BLaER1 treated with 17β-estradiol and CSF1 and Interleukin-3, amounts not matched to agents 10 nM and 100 nM (cell line): ENCODE measurements around the gene SIL1.

Experiments used
- H3K27ac ChIP-seq, 11 experiments: shearing (Covaris generic); formaldehyde crosslinking; 2 replicates each; pipeline ENCODE4 v1.8.1; 2022
- H3K27me3 ChIP-seq, 11 experiments: shearing (Covaris generic); formaldehyde crosslinking; 2 replicates each; pipeline ENCODE4 v1.8.1; 2022
- H3K36me3 ChIP-seq, 11 experiments: shearing (Covaris generic); formaldehyde crosslinking; 2 replicates each; pipeline ENCODE4 v1.8.1; 2022
- H3K4me1 ChIP-seq, 10 experiments: shearing (Covaris generic); formaldehyde crosslinking; 2 replicates each; pipeline ENCODE4 v1.8.1; 2022
- H3K4me2 ChIP-seq, 11 experiments: shearing (Covaris generic); formaldehyde crosslinking; 2 replicates each; pipeline ENCODE4 v1.8.1; 2022
- H3K4me3 ChIP-seq, 10 experiments: shearing (Covaris generic); formaldehyde crosslinking; 2 replicates each; pipeline ENCODE4 v1.8.1; 2022
- H3K9ac ChIP-seq, 11 experiments: shearing (Covaris generic); formaldehyde crosslinking; 2 replicates each; pipeline ENCODE4 v1.8.1; 2022
- H3K9me3 ChIP-seq, 11 experiments: shearing (Covaris generic); formaldehyde crosslinking; replicated peaks in 1 of 11; 2 replicates each; pipeline ENCODE4 v1.8.1; 2022
- H4K20me1 ChIP-seq, 11 experiments: shearing (Covaris generic); formaldehyde crosslinking; 2 replicates each; pipeline ENCODE4 v1.8.1; 2022
- Cebpa-rat ChIP-seq, 11 experiments: shearing (Covaris generic); IDR thresholded peaks; 2 replicates each; pipeline ENCODE4 v1.8.1; 2022

Gene SIL1

DNA sequence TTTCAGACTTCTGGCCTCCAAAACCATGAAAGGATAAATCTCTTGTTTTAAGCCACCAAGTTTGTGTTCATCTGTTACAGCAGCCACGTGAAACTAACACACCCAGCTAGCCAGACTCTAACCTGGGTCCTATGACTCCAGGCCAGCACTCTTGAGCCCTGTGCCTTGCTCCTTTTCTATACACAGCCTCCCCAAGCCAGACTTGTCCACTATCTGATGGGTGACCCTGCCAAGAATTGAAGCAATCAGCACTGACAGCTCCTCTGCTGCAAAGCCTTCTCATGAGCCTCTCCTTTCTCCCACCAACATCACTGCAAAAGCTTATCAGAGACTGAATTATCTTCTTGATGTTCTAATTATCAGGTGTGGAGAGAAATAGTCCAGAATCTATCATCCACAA, 41.4 kb downstream of the SIL1 start:
- Histone ChIP-seq H4K20me1 (peaks cover 0 to 11% (median 0%) of the 10 kb centered on the region in 11 experiments; a peak in 3 of 22 replicates), H3K4me2 (no peak overlapping the region), H3K27me3 (no peaks in the 10 kb centered on the region), H3K9ac (no peak overlapping the region), H3K4me3 (no peak overlapping the region), H3K27ac (no peak overlapping the region), H3K36me3 (0 out of 22 replicates have a peak, but pooled peaks cover 0 to 8% (median 0%) of the 10 kb centered on the region in 11 experiments), H3K9me3 (no peaks in the 10 kb centered on the region), H3K4me1 (peaks cover 0 to 38% (median 0%) of the 10 kb centered on the region in 10 experiments; a peak in 4 of 20 replicates)
- no peak for TF ChIP-seq Cebpa-rat (IDR thresholded peaks at IDR 0.05)

DNA sequence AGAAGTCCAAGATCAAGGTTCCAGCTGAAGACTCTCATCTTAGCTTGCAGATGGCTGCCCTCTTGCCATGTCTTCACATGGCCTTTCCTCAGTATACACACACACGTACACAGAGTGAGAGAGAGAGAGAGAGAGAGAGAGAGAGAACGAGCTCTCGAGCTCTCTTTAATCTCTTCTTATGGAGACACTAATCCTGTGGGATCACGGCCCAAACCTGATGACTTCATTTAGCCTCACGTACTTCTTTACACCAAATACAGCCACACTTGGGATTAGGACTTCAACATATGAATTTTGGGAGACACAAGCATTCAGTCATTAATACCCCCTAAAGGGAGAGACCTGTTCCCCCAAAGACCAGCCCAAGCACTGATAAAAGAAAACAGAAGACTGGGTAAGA, 42.8 kb downstream of the SIL1 start:
- no peaks in the 10 kb centered on the region for H3K9me3 ChIP-seq
- no peaks in the 10 kb centered on the region for H3K27me3 ChIP-seq
- 0 out of 22 replicates have a peak, but pooled peaks cover 0 to 8% (median 0%) of the 10 kb centered on the region in 11 experiments for H3K36me3 ChIP-seq
- no peak overlapping the region for H3K27ac ChIP-seq
- no peak overlapping the region for H3K4me2 ChIP-seq
- H4K20me1 ChIP-seq = peaks cover 0 to 11% (median 0%) of the 10 kb centered on the region in 11 experiments; a peak in 3 of 22 replicates
- peaks cover 0 to 50% (median 0%) of the 10 kb centered on the region in 10 experiments; a peak in 8 of 20 replicates for H3K4me1 ChIP-seq
- no peak for TF ChIP-seq Cebpa-rat (IDR thresholded peaks at IDR 0.05)
- H3K9ac ChIP-seq = no peak overlapping the region
- H3K4me3 ChIP-seq = no peak overlapping the region

DNA sequence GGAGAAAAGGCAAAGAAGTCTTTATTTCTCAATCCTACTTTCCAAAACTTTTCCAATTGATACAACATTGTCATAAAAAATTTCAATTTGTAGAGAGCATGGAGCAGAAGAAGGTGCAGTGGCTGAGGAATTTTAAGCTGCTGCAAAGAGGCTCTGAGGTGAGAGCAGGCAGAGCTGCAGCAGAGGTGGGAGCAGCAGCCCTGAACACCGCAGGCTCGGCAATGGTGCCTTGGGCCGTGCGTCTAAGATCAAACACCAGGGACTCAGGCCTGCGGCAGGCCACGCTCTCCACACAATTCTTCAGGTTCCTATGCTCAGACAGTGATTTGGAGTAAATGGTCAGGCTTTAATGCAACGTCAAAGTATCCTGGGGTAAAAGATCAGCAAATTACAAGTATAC, 46.3 kb downstream of the SIL1 start:
- H3K27ac ChIP-seq = no peak overlapping the region
- no peaks in the 10 kb centered on the region for H3K9me3 ChIP-seq
- H3K27me3 ChIP-seq = no peaks in the 10 kb centered on the region
- no peak for TF ChIP-seq Cebpa-rat (IDR thresholded peaks at IDR 0.05)
- 0 out of 22 replicates have a peak, but pooled peaks cover 0 to 8% (median 0%) of the 10 kb centered on the region in 11 experiments for H3K36me3 ChIP-seq
- H3K4me1 ChIP-seq = peaks cover 10 to 58% (median 17%) of the 10 kb centered on the region in 10 experiments
- H4K20me1 ChIP-seq = peaks cover 0 to 30% (median 7%) of the 10 kb centered on the region in 11 experiments; a peak in 8 of 22 replicates
- H3K9ac ChIP-seq = no peak overlapping the region
- H3K4me2 ChIP-seq = no peak overlapping the region
- no peak overlapping the region for H3K4me3 ChIP-seq

- no peak for TF ChIP-seq Cebpa-rat (IDR thresholded peaks at IDR 0.05)
- Histone ChIP-seq H3K36me3 (0 out of 22 replicates have a peak, but pooled peaks cover 0 to 8% (median 0%) of the 10 kb centered on the region in 11 experiments), H4K20me1 (peaks cover 0 to 30% (median 7%) of the 10 kb centered on the region in 11 experiments; a peak in 8 of 22 replicates), H3K27me3 (no peaks in the 10 kb centered on the region), H3K27ac (peak overlapping the region in 4 of 11 experiments; percentile 46 to 60 (median 50); a peak in 7 of 22 replicates), H3K9me3 (no peaks in the 10 kb centered on the region), H3K4me1 (peaks cover 10 to 59% (median 18%) of the 10 kb centered on the region in 10 experiments), H3K4me3 (no peak overlapping the region), H3K4me2 (peak overlapping the region in 4 of 11 experiments; percentile 27 to 82 (median 52); a peak in 7 of 22 replicates), H3K9ac (peak overlapping the region in 2 of 11 experiments; percentile 5 to 29; a peak in 1 of 22 replicates)
Measured at GRCh38 chr5:139150367-139150999, 47.7 kb downstream of the SIL1 start.

DNA sequence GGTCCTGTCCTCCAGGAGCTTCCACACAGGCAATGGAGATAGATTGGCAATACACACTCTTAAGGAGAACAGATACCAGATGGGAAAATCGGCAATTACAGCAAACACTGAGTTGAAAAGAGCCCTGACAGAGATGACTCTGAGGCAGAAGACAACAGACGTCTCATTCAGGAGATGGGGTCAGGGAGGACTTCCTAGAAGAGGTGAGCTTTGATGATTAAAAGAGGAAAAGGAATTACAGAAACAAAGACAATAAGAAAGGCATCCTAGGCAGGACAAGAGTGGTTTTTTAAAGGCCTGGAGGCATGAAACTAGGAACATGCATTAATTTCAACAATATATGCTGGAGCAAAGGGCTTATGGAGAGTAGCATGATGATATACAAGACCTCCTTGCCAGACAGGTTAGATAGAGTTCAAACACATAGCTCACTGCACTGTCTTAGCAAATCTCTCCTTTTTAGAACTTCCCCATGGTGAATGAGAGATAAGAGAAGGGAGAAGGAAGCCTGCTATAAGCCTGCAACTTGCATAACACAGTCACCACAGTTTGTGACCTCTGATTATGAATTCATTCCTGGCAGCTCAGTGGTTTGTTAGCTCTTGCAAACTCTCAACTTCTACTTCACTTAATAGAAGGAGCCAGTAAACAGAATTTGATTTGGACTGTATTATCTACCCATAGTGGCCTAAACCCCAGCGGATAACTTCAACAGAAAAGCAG, 48.5 kb downstream of the SIL1 start:
- Histone ChIP-seq H3K27me3 (no peaks in the 10 kb centered on the region), H3K9ac (peak overlapping the region in 2 of 11 experiments; percentile 5 to 29; a peak in 1 of 22 replicates), H4K20me1 (peaks cover 0 to 30% (median 7%) of the 10 kb centered on the region in 11 experiments; a peak in 8 of 22 replicates), H3K4me1 (peaks cover 10 to 59% (median 18%) of the 10 kb centered on the region in 10 experiments), H3K4me2 (peak overlapping the region in 4 of 11 experiments; percentile 27 to 82 (median 52); a peak in 7 of 22 replicates), H3K27ac (peak overlapping the region in 4 of 11 experiments; percentile 46 to 60 (median 50); a peak in 7 of 22 replicates), H3K9me3 (no peaks in the 10 kb centered on the region), H3K4me3 (no peak overlapping the region), H3K36me3 (no peaks in the 10 kb centered on the region)
- TF ChIP-seq Cebpa-rat (IDR thresholded peaks at IDR 0.05) = no peak

DNA sequence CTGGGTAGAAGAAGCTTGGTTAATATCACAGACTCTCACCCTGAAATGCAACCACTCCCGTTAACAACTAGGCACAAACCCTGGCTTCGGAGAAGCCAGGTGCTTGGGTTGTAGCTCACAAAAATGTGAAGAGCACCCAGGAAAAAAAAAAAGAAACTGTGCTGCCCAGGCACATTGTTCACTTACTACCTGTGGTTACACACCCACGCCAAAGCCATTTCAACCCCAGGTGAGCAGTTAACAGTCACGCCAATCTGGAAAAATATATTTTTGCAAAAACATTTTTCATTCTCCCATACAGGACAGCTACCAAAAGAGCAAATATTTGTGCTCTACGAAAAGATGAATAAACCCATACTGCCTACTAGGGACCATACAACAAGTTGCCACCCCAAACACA, 49.2 kb downstream of the SIL1 start:
- Histone ChIP-seq H3K27me3 (no peaks in the 10 kb centered on the region), H3K4me1 (peaks cover 10 to 53% (median 18%) of the 10 kb centered on the region in 10 experiments), H3K4me2 (peak overlapping the region in 3 of 11 experiments; percentile 28 to 82 (median 75); a peak in 5 of 22 replicates), H3K36me3 (no peaks in the 10 kb centered on the region), H3K9ac (no peak overlapping the region), H4K20me1 (peaks cover 0 to 30% (median 7%) of the 10 kb centered on the region in 11 experiments; a peak in 8 of 22 replicates), H3K9me3 (no peaks in the 10 kb centered on the region), H3K4me3 (no peak overlapping the region), H3K27ac (no peak overlapping the region)
- no peak for TF ChIP-seq Cebpa-rat (IDR thresholded peaks at IDR 0.05)

DNA sequence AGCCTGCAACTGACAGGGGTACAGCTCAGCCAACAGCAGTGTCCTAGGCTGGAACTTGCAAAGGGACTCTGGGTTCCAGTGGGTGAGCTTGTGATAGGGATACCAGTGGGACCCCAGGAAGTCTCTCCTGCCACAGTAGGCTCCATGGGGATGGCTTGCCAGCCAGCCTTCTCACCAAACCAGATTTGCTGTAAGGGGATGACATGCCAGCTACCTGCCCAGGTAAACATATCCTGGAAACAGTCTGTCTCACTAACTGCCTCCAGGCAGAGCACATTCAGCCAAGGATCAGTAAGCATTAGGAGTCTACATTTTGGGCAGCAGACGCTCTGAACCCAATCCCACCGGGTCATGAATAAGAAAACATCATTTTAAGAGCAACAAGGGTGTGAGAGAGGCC, 49.9 kb downstream of the SIL1 start:
- no peak overlapping the region for H3K27ac ChIP-seq
- no peaks in the 10 kb centered on the region for H3K36me3 ChIP-seq
- peak overlapping the region in 9 of 11 experiments; percentile 1 to 82 (median 15); a peak in 12 of 22 replicates for H3K4me2 ChIP-seq
- no peak overlapping the region for H3K9ac ChIP-seq
- no peaks in the 10 kb centered on the region for H3K27me3 ChIP-seq
- no peak overlapping the region for H3K4me3 ChIP-seq
- H4K20me1 ChIP-seq = peaks cover 0 to 34% (median 7%) of the 10 kb centered on the region in 11 experiments; a peak in 8 of 22 replicates
- TF ChIP-seq Cebpa-rat (IDR thresholded peaks at IDR 0.05) = no peak
- H3K4me1 ChIP-seq = peaks cover 10 to 49% (median 18%) of the 10 kb centered on the region in 10 experiments
- H3K9me3 ChIP-seq = no peaks in the 10 kb centered on the region

DNA sequence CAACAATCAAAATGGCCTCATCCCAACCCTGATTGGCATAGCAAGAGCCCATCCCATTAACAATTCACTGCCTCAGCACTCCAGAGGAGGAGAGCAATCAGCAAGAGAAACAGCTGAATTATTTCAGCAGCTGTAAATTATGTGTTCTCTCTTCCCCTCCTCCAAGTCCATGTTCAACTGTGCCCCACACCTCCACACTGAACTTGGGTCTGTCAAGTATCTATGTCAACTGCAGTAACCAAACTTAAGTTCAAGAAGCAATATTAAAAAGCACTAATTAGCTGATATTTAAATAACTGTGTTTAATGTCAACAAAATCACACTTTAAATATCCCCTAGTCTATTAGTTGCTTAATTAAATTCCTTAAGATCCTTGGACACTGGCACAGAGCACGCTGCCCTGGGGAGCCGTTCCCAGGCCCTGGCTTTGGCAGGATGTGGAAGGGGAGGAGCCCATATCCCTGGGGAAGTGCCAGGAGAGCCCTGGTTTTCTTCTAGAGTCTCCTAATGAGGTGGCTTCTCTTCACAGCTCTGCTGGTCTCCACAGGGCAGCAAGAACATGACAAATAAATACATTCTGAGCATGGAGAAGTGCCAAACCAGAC, 50.6 kb downstream of the SIL1 start:
- no peak overlapping the region for H3K27ac ChIP-seq
- no peak for TF ChIP-seq Cebpa-rat (IDR thresholded peaks at IDR 0.05)
- H3K4me3 ChIP-seq = no peak overlapping the region
- peaks cover 0 to 35% (median 7%) of the 10 kb centered on the region in 11 experiments; a peak in 8 of 22 replicates for H4K20me1 ChIP-seq
- H3K36me3 ChIP-seq = no peaks in the 10 kb centered on the region
- H3K9me3 ChIP-seq = no peaks in the 10 kb centered on the region
- H3K4me1 ChIP-seq = peaks cover 10 to 50% (median 18%) of the 10 kb centered on the region in 10 experiments
- no peaks in the 10 kb centered on the region for H3K27me3 ChIP-seq
- no peak overlapping the region for H3K9ac ChIP-seq
- H3K4me2 ChIP-seq = peak overlapping the region in 9 of 11 experiments; percentile 1 to 42 (median 15); a peak in 10 of 22 replicates
